Measurements from ENCODE around the gene OTP.

OTP gene

DNA sequence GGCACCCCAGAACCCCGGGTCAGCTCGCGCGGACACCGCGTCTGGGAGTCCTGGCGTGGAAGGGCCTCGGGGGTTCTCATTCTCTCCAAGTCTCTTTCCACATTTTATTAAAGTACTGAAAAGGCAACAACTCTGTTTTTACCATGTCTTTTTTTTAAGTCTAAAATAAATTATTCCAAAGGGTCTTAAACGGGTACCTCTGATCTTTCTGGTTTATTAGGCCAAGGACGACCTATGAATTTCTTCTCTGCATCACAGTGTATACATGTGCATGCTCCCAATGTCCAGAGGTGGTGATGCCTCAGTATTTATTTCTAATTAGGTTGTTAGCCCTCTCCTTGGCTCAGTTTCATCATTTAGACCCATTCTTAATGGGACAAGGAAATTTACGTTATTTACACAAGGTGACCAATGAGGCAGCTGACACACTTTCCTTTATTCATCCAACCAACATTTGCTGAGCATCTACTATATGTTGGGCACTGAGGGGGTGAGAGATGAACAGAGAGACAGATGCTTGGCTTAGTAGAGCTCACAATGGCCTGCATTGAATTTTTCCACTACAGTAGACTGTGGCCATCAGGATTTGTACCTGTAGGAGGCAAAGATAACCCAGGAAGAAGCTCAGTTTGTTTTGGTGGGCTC is 7.6 kb upstream of the OTP start:
- Histone ChIP-seq H3K4me3 (ENCODE audit: insufficient read depth, low read depth, low read length, poor library complexity, severe bottlenecking) (no peak overlapping the region), H3K4me1 (ENCODE audit: control insufficient read depth, insufficient read depth, low read length, poor library complexity, severe bottlenecking) (peaks cover 8% of the 10 kb centered on the region), H3K27ac (ENCODE audit: insufficient read depth, low read length, poor library complexity, severe bottlenecking) (no peak overlapping the region), H3K36me3 (ENCODE audit: control insufficient read depth, insufficient read depth, low read length) (no peaks in the 10 kb centered on the region), H3K27me3 (replicated peaks; ENCODE audit: control insufficient read depth, insufficient read depth, low read length, poor library complexity, severe bottlenecking) (peaks cover 44% of the 10 kb centered on the region), H3K9me3 (ENCODE audit: control insufficient read depth, low read length) (no peaks in the 10 kb centered on the region)
- DNase-seq = no peak

DNA sequence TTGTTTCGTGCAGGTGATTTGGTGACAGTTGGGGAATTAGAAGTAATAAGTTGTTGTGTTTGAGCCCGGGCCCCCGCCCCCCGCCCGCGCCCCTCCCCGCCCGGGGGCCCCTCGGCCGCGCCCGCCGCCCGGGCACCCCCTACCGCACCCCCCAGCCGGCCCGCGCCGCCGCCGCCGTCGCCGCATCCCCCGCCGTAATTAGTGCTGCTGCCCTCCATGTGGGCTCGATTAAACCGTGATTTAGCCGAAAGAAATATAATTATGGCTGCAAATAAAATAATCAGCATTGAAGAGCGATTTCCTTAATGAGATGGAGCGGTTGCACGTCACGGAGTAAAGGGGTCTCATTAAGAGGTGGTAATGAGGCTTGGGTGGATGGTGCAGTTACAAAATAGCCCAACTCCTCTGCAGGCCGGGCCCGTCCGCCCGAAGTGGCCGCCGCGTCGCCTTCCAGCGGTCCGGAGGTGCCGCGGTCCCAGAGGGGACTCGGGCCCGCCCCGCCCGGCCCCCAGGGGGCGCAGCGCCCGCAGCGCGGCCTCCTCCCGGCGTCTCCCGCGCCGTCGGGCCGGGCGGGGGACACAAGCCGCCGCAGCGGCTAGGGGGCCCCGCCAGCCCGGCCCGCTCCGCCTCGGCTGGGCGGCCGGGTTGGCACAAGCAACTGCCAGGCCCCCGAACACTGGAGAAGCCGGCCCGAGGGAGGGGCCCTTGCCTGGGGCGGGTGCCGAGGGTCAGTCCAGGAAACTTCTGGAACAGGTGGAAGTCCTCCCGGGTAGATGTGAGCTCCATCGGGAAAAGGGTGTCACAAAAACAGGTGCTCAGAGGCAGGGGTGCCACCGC is 6.9 kb upstream of the OTP start:
- peaks cover 51% of the 10 kb centered on the region for H3K27me3 ChIP-seq (replicated peaks; ENCODE audit: control insufficient read depth, insufficient read depth, low read length, poor library complexity, severe bottlenecking)
- peaks cover 8% of the 10 kb centered on the region for H3K4me1 ChIP-seq (ENCODE audit: control insufficient read depth, insufficient read depth, low read length, poor library complexity, severe bottlenecking)
- no peak for DNase-seq
- no peaks in the 10 kb centered on the region for H3K9me3 ChIP-seq (ENCODE audit: control insufficient read depth, low read length)
- no peak overlapping the region for H3K4me3 ChIP-seq (ENCODE audit: insufficient read depth, low read depth, low read length, poor library complexity, severe bottlenecking)
- H3K27ac ChIP-seq (ENCODE audit: insufficient read depth, low read length, poor library complexity, severe bottlenecking) = no peak overlapping the region
- H3K36me3 ChIP-seq (ENCODE audit: control insufficient read depth, insufficient read depth, low read length) = no peaks in the 10 kb centered on the region

DNA sequence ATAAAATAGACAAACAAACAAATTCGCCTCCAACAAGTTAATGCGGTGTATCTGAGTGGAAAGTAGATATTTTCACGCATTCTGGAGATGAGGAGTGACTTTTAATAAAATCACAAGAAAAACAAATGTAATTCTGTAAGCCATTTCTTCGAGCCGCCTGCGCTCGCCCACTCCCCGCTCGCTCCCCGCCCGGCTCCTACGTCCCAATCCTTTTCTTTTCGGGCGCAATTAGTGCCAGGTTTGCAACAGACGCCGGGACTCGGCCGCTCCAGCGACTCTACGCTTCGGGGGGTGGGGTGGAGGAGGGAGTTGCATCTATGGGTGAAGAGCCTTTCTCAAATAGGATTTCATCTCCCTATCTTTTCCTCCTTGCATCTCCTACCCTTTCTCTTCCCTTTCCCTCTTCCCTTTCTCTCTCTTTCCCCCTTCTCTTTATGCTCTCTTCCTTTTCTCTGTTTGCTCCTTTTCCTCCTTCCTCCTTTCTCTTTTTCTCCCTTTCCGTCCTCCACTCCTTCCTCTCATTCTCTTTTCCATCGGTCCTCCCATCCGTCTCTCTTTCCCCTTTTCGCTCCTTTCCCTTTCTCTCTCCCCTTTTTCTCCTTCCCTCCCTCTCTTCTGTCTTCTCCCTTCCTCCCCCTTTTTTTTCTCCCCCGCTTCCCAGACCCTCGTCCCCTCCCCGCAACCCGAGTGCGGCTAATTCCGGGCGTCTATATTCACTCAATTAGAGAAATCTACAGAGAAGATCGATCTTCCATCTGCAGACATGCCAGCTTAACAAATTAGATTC is 6.1 kb upstream of the OTP start:
- no peaks in the 10 kb centered on the region for H3K36me3 ChIP-seq (ENCODE audit: control insufficient read depth, insufficient read depth, low read length)
- H3K9me3 ChIP-seq (ENCODE audit: control insufficient read depth, low read length) = no peaks in the 10 kb centered on the region
- peaks cover 8% of the 10 kb centered on the region for H3K4me1 ChIP-seq (ENCODE audit: control insufficient read depth, insufficient read depth, low read length, poor library complexity, severe bottlenecking)
- H3K27me3 ChIP-seq (replicated peaks; ENCODE audit: control insufficient read depth, insufficient read depth, low read length, poor library complexity, severe bottlenecking) = peaks cover 59% of the 10 kb centered on the region
- H3K27ac ChIP-seq (ENCODE audit: insufficient read depth, low read length, poor library complexity, severe bottlenecking) = no peak overlapping the region
- no peak for DNase-seq
- no peak overlapping the region for H3K4me3 ChIP-seq (ENCODE audit: insufficient read depth, low read depth, low read length, poor library complexity, severe bottlenecking)

DNA sequence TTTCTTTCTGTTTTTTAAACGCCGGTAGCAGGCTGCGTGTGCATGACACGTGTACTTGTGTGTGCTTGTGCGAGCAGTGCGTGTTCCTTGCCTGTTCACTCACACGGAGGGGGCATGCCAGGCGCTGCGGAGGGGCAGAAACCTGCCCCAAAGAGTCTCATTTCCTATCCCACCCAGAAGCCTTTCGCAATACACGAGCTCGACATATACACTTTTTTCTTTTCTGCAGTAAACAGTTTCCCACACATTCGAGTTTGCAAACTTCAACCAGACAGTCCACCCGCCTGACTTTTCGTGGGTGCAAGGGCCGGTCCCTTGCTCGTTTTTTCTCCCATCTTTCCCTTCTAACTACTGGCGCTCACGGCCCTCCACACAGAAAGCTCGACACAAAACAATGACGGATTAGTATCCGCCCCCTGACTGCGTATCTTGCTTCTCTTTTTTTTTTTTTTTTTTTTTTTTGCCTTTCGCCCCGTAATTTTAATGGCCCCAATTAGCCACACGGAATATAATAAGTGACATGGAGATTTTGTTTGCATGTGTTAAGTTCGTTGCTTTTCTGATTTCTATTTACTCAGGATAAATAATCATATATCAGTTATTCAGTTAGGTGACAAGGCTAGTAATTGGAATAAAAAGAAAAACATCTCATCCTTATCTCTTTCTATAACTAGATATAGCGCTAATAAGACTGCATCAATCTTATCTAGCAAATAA is 5.3 kb upstream of the OTP start:
- H3K4me3 ChIP-seq (ENCODE audit: insufficient read depth, low read depth, low read length, poor library complexity, severe bottlenecking) = no peak overlapping the region
- H3K9me3 ChIP-seq (ENCODE audit: control insufficient read depth, low read length) = no peaks in the 10 kb centered on the region
- peaks cover 66% of the 10 kb centered on the region for H3K27me3 ChIP-seq (replicated peaks; ENCODE audit: control insufficient read depth, insufficient read depth, low read length, poor library complexity, severe bottlenecking)
- DNase-seq = no peak
- H3K4me1 ChIP-seq (ENCODE audit: control insufficient read depth, insufficient read depth, low read length, poor library complexity, severe bottlenecking) = peaks cover 8% of the 10 kb centered on the region
- H3K27ac ChIP-seq (ENCODE audit: insufficient read depth, low read length, poor library complexity, severe bottlenecking) = no peak overlapping the region
- no peaks in the 10 kb centered on the region for H3K36me3 ChIP-seq (ENCODE audit: control insufficient read depth, insufficient read depth, low read length)

DNA sequence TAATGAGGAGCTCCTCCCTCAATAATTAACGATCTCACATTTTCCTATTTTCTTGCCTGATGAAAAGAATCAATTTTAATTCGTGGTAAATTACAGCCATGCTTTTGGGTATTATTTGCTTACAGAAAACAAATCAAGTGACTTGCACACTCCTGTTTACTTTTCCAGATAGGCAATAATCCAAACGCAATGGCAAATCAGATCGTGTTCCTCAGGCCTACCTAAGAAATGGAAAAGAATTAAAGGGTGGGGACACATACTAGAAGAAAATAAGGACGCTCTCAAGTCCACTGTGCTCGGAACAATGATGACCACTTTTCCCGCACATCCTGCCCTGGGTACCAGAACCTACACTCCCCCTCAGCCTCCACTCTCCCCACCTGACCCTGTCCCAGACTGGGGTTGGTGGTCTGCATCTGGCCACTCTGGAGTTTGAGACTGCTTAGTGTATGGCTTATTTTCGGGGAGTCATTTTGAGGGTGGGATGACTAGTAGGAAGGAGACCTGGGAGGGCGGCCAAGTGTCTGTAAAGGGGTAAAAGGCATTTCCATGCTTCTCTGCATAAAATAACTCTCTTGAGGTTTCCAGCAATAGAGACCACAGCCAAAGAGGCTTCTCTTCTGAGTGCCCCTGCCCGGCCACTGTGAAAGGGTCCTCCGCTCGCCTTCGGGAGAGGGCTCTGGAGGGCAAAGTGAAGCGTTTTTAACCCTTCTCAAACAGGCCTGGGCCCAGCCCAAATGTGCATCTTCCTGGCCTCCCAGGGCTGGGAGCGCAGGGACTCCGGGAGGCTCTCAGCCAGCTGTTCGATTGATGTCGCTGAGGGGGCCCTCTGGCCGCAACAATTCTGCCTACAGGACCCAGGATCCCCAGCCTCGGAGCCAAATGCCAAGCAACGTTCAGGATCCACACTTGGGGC is 4.5 kb upstream of the OTP start:
- peaks cover 8% of the 10 kb centered on the region for H3K4me1 ChIP-seq (ENCODE audit: control insufficient read depth, insufficient read depth, low read length, poor library complexity, severe bottlenecking)
- H3K27me3 ChIP-seq (replicated peaks; ENCODE audit: control insufficient read depth, insufficient read depth, low read length, poor library complexity, severe bottlenecking) = peaks cover 75% of the 10 kb centered on the region
- no peak overlapping the region for H3K27ac ChIP-seq (ENCODE audit: insufficient read depth, low read length, poor library complexity, severe bottlenecking)
- DNase-seq = no peak
- no peaks in the 10 kb centered on the region for H3K9me3 ChIP-seq (ENCODE audit: control insufficient read depth, low read length)
- H3K4me3 ChIP-seq (ENCODE audit: insufficient read depth, low read depth, low read length, poor library complexity, severe bottlenecking) = no peak overlapping the region
- no peaks in the 10 kb centered on the region for H3K36me3 ChIP-seq (ENCODE audit: control insufficient read depth, insufficient read depth, low read length)

DNA sequence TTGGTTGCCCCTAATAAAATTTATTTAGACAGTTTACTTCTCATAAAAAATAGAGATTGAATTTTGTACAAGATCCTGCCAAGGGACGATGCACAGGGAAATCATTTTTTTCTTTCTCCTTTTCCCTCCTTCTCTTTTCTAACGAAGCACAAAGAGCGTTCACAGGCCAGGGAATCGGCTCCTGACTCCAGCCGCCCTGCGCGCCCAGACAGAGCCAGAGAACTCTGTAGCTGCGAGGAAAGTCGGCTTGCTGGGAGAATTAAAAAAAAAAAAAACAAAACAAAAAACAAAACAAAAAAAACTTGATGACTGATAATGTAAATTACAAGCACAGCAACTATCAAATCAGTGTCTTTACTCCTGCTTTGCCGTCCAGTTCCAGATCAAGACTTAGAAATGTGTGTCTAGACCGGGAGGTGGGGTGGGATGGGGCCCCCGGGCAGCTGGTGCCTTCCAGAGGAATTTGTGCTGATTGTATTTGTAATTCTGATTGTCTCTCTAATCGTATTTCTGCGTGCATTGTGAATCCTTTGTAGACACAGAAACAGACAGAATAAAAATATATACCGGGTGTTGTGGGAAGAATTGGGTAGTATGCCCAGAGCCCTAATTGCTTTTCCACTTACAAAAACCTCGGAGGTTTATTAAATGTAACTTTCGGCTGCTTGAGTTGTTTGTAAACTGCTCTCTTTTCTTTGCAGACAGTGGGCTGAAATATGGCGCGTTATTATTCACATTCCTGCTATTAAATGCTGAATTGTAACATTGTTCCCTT is 3.6 kb upstream of the OTP start:
- Histone ChIP-seq H3K27ac (ENCODE audit: insufficient read depth, low read length, poor library complexity, severe bottlenecking) (no peak overlapping the region), H3K4me3 (ENCODE audit: insufficient read depth, low read depth, low read length, poor library complexity, severe bottlenecking) (no peak overlapping the region), H3K36me3 (ENCODE audit: control insufficient read depth, insufficient read depth, low read length) (no peaks in the 10 kb centered on the region), H3K27me3 (replicated peaks; ENCODE audit: control insufficient read depth, insufficient read depth, low read length, poor library complexity, severe bottlenecking) (peaks cover 83% of the 10 kb centered on the region), H3K4me1 (ENCODE audit: control insufficient read depth, insufficient read depth, low read length, poor library complexity, severe bottlenecking) (peaks cover 8% of the 10 kb centered on the region), H3K9me3 (ENCODE audit: control insufficient read depth, low read length) (no peaks in the 10 kb centered on the region)
- no peak for DNase-seq

DNA sequence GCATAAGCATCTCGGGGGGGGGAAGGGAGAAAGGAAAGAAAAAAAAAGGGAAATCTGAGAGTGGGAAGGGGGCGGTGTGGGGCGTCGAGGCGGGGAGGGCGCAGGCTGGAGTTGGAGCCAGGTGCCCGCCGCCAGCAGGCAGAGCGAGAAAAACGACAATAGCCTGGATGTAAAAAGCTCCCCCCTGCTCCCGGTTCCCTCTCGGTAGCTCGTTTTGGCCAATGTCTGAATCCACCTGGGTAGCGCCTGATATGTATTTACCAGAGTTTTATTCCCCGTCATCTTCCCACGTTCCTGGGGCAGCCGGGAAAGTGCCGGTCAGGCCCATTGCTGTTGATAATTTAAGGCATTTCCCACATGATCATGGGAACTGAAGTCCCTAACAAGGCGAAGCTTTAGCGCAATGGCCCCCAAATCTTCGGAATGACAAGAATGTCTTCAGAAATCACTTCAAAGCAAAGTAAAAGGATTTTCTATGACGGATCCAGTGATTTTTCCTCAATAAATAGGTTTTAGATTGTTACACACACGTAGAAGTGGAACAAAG is 3.0 kb upstream of the OTP start:
- H3K4me1 ChIP-seq (ENCODE audit: control insufficient read depth, insufficient read depth, low read length, poor library complexity, severe bottlenecking) = peaks cover 8% of the 10 kb centered on the region
- no peak for DNase-seq
- no peaks in the 10 kb centered on the region for H3K36me3 ChIP-seq (ENCODE audit: control insufficient read depth, insufficient read depth, low read length)
- no peak overlapping the region for H3K27ac ChIP-seq (ENCODE audit: insufficient read depth, low read length, poor library complexity, severe bottlenecking)
- H3K4me3 ChIP-seq (ENCODE audit: insufficient read depth, low read depth, low read length, poor library complexity, severe bottlenecking) = no peak overlapping the region
- peaks cover 90% of the 10 kb centered on the region for H3K27me3 ChIP-seq (replicated peaks; ENCODE audit: control insufficient read depth, insufficient read depth, low read length, poor library complexity, severe bottlenecking)
- H3K9me3 ChIP-seq (ENCODE audit: control insufficient read depth, low read length) = no peaks in the 10 kb centered on the region

DNA sequence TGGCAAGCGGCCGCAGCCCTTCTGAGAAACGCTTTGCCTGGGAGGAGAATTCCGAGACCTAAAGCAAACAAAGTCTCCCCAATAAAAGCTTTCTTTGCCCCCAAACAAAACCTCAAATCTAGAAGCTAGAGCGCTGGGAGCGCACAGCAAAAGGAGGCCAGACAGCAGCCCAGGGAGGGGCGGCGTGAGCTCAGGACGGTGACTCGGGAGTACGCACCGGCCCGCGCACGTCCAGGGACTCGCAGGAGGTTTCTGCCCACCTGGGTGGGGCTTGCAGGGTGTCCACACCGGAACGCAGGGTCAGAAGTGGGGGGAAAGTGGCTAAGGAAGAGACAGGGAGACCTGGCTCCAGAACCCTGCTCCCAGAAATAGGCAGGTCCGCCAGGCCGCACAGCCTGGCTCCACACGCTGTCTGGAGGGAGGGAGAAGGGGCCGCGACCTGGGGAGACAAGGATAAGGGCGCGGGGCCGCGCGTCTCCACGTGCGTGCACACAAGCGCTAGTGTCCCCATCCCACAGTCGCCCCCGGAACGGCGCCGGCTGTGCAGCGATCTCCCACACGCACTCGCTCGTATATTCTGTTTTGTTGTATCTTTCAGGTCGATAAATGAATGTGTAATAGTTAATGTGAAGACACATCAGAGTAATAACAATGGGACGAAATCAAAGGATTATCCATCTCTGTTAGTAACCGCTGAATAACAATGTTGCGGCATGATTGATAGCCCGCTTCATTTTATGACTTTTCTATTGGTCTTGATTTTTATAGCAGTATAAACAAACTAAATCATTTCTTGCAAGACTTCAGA is 2.3 kb upstream of the OTP start:
- no peak for DNase-seq
- no peak overlapping the region for H3K27ac ChIP-seq (ENCODE audit: insufficient read depth, low read length, poor library complexity, severe bottlenecking)
- no peak overlapping the region for H3K4me3 ChIP-seq (ENCODE audit: insufficient read depth, low read depth, low read length, poor library complexity, severe bottlenecking)
- H3K27me3 ChIP-seq (replicated peaks; ENCODE audit: control insufficient read depth, insufficient read depth, low read length, poor library complexity, severe bottlenecking) = peaks cover 91% of the 10 kb centered on the region
- no peaks in the 10 kb centered on the region for H3K36me3 ChIP-seq (ENCODE audit: control insufficient read depth, insufficient read depth, low read length)
- H3K9me3 ChIP-seq (ENCODE audit: control insufficient read depth, low read length) = no peaks in the 10 kb centered on the region
- H3K4me1 ChIP-seq (ENCODE audit: control insufficient read depth, insufficient read depth, low read length, poor library complexity, severe bottlenecking) = peaks cover 8% of the 10 kb centered on the region
